ENCODE results near the gene LHX3.

DNA sequence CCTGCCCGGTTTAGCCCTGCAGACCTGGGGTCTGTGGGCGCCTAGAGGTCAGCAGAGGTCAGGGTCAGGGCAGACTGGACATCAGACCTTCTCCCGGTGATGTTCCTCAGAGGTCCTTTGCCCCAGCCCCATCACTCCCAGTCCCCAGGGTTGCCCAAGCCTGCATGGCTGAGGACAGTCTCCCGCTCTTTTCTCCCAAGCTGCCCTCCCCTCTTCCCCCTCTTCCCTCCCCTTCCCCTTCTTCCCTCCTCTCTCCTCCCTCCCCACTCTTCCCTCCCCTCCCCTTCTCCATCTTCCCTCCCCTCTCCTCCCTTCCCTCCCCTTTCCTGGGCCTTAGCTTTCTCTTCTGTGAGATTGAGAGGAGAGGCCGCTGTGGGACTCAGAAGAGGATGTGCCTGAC, 10.4 kb downstream of the LHX3 start:
- no peak for TF ChIP-seq POLR2A (IDR thresholded peaks at IDR 0.05)
- TF ChIP-seq CTCF (IDR thresholded peaks at IDR 0.05): no peak
